NCI-H1436 (cell line): ENCODE data around the gene PTPRC.

Experiments
- DNase-seq: peaks from one replicate; lab custom pipeline; 2025; lab: John Stamatoyannopoulos, UW

PTPRC gene

DNA sequence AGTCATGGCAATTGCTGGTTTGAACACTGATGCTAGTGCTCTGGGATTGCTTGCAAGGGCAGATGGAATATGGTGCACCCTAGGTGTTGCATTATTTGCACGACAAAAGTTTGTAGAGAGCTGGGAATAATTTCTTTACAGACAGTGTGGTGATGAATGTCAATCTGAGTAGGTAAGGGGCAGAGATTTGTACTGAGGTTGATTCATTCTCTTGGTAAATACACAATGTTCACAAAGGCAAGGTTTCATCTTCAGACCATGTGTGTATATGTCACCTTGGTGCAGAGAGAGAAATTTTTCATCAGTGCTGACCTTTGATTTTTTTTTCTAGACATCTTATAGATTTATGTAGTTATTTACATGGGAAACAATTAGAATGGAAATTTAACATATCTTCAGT is 5.0 kb downstream of the PTPRC start:
- DNase-seq = no peak

- DNase-seq = no peak
Observed at GRCh38 chr1:198647055-198647454, 8.2 kb downstream of the PTPRC start.

GRCh38 chr1:198648592-198648991 is 9.8 kb downstream of the PTPRC start:
- DNase-seq = no peak

DNA sequence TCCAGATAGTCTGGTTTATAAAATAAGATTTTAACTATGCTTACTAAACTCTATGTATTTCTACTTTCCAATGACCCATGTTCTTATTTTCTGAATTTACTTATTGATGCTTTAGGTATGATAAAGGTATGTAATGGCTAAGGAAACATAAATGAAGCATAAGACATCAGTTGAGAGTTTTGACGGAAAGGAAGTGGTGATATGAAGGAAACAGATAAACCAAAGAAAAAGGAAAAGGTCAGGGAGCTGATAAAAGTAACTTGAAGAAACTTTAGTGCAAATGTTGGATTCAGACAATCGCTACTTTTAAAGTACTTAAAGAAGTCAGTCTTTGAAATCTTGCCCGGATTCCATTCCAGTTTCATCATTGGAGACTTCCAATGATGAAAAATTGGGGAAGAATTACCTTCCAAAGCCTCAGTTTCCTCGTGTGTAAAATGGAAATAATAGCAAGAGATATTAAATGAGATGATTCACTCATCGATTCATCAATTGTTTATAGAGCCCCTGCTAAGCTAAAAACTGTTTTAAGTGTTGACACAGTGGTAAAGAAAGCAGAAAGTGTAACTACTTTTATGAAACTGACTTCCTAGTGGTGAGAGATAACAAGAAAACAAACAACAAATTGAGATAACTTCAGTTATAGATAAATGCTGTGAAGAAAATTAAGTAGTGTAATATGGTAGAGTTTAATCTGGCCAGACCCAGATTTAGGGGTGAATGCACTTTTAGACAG is 10.6 kb downstream of the PTPRC start:
- DNase-seq = no peak

GRCh38 chr1:198649968-198650338 is 11.1 kb downstream of the PTPRC start:
- no peak for DNase-seq

DNA sequence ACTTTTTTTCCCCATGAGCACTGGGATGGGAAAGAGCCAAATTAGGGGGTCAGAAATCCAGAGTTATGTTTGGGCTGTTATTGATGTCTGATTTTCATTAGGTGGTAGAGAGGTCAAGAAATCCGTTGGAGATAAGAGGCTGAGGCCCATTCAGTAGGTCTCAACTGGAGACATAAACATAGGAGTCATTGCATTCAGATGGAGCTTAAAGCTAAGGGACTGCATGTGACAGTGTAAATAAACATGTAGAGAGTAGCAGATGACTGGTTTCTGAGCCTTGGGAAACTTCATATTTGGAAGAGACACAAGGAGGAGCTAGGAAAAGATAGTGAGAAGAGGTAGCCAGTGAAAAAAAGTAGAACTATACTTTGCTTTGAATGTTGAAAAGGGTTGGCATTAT is 11.7 kb downstream of the PTPRC start:
- no peak for DNase-seq

DNA sequence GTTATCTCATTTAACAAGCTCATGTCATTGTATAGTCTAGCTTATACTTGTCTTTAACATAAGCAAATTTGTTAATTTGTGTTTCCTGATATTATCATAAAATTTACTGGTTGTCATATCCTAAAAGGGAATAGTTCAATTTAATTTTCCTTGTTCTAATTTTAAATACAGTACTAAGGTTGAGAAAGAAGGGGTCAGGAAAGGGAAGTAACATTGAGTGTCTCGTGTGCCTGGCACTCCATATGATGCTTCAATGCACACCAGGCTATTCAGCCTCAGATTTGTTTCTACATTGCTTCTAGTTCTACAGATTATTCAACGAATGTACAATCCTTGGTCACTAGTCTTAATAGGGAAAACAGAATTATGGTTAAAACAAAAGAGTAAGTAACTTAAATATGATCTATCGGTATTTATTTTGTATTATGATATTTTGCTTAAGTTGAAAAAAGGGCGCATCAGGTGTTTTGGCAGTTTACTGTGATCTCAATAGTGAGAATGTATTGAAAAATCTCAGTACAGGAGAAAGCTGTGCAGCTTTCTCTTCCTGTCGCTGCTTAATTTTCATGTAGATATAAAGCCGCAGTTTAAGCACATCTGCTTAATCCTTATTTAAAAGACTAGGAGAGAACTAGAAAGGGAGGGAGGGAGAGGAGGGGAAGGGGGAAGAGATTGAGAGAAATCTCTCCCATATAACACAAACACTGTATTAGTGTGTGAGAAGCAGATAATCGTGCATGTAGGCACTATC is 13.0 kb downstream of the PTPRC start:
- DNase-seq = no peak

GRCh38 chr1:198653808-198654413 is 15.1 kb downstream of the PTPRC start:
- no peak for DNase-seq

DNA sequence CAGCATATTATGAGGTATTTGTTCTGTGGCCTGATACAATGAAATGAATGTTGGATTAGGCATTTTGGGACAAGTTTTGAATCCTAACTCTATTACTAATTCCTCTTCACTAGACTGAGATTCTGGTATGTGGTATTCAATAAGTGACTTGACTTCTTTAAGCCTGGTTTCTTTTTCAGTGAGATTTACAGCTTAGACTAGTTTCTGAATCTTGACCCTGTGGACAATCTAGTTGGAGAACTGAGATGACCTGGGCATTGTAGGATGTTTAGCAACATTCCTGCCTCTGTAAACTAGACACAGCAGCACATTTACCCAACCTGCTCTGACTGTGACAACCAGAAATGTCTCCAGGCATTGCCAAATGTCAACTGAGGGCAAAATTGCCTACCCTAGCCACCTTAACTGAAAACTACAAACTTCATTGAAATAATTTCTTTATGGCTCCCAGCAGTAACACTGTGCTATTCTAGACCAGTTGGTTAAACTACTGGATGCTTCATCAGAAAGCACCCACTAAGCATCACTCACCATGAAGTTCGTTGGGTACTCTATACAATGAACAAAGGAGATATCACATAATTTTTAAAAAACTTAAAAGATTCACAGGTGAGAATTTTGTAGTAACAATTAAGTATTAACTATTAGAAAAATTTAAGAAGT is 16.8 kb downstream of the PTPRC start:
- DNase-seq = no peak

DNA sequence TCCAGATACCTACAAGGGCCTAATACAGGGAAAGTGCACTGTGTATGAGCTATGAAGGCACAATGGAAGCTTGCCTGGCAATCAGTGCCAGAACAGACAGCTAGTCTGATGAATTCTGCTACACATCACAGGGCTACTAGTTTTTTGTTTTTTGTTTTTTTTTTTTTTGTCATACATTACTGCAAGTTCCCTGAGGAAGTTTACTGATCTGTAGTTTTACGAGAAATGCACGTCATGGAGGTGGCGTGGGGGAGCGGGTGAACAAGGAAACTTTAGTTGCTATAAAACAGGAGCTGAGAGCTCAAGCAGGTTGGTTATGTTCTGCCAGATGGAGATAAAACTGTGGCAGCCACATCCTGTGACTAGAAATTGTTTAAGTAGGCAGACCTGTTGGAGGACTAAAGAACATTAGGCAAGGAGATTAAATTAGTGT is 17.7 kb downstream of the PTPRC start:
- DNase-seq = no peak

DNA sequence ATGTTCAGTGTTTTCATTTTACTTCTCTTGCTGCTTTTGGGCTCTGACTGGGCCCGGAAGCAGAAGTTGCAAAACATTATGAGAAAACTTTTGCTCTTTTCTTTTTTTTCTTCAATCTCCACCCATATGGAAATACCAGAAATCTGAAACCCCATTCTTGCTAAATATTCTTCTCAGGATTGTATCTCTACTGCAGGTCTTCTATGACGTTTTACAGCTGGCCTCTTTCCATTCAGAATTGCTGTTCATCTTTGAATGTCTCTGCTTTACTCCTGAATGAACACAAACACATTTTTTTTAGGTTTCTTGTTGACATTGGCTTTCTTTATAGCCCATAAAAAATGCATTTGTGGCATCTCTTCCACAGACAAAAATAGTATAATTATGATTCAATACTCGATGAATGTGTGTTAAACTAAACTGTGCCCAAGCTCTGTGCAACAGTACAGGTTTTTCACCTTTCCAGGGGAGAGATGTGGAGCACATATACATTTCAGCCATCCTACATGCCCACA is 18.8 kb downstream of the PTPRC start:
- no peak for DNase-seq

GRCh38 chr1:198660341-198661261 is 21.8 kb downstream of the PTPRC start:
- no peak for DNase-seq

DNA sequence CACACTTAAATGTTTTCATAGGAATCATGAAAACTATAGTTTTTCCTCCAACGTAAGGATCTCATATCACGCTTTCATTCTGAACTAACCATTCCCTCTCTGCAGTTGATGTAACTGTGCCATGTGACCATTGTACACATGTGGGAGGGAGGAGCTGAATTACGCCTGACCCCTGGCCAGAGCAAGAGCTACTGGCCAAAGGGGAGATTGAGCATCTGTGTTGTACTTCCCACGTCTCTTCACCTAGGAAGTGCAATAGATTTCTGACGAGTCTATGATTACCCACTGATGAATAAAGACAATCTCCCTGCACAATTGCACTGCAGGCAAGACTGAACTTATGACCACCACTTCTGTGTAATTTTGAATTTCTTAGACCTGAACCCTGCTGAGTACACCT is 24.0 kb downstream of the PTPRC start:
- no peak for DNase-seq

DNA sequence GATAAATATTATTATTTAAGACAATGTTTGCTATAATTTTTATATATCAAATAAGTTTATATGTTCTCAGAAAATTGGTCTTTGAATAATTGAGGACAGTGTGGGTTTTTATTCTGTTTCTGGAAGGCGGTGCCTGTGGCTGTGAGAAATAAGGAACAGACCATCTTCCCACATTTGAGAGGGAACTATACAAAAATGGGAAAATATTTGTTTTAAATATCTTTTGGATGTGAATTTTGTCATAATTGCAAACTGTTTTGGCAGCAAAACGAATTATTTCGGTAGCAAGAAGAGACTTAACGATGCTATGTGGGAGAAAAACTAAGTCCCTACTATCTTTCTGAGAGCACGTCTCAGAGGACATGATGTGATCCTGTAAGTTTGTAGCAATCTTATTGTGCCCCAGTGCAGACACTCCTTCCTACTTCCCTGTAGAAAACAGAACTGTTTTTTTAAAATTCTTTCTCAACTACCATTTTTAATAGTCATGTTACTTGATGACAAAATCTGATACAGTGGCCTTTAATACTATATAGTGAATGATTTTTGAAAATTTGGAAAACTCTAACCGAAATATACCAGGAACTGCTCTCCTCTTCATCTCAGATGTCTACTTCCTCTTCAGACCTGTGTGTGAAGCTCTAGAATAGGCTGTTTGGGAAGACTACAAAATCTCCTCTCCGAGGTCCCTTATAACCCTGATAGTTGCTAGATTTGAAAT is 25.4 kb downstream of the PTPRC start:
- DNase-seq = no peak

GRCh38 chr1:198667186-198667585 is 28.3 kb downstream of the PTPRC start:
- no peak for DNase-seq

DNA sequence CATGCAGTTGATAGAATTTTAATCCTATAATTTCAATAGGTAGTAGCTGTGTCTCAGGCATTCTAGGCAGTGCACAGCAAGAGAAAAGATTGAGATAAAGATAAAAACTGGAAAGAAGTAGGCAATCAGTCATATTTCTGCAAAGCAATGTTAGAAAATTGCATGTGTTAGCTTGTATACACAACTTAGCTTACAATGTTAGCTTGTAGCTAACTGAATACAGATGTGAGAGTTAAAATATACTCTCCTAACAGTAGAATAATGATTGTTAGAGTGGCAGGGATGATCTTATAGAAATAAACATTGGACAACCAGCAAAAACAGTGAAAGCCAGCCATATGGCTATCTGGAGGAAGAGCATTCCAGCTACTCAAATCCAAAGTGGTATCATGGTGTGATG is 29.0 kb downstream of the PTPRC start:
- DNase-seq = no peak

DNA sequence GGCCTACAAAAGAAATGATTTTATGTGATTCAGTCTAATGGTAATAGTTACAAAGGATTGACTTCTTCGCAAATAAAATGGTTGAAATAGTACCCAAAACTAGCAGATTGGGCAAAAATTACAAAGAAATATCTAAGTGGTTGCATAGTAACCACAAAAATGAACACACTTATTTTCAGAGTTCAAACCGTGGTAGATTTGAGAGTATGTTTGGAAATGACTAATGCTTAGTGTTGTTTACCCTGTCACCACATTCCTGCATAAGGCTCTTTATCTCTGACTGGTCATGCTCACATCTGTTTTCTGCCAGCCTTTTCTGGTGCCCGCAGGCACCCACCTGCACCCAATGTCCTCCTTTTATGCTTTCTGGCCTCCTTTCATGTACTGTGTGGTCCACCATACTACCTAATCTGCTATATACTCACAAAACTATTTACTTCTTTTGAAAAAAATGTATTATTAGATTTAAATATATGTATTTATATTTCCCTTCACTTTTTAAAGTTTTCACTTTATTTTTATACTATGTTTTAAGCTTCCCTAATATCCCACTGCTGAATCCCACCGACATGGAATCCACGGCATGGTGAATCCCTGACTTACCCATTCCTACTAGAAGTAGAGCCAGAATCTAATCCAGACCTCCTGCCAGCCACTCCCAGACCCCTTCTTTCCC is 30.3 kb downstream of the PTPRC start:
- no peak for DNase-seq

GRCh38 chr1:198669771-198670170 is 30.9 kb downstream of the PTPRC start:
- DNase-seq = no peak

GRCh38 chr1:198671136-198671535 is 32.3 kb downstream of the PTPRC start:
- no peak for DNase-seq

GRCh38 chr1:198672124-198672523 is 33.3 kb downstream of the PTPRC start:
- no peak for DNase-seq
